PFSK-1 (cell line): ENCODE results near the gene SAMD11.

Source experiments
- POLR2AphosphoS5 ChIP-seq: IDR thresholded peaks from 2 replicates; pipeline ENCODE4 v1.6.1; 2012; ENCODE audit warnings: low read depth, mild to moderate bottlenecking, control low read depth, low read length, moderate library complexity
- TAF1 ChIP-seq: IDR thresholded peaks from 2 replicates; pipeline ENCODE4 v1.6.1; 2012; ENCODE audit warnings: low read length, control low read depth, borderline replicate concordance; ENCODE audit not compliant: insufficient read depth
- TF ChIP-seq, protein P1 (sequence below), 2 experiments: IDR thresholded peaks; 2 replicates each; pipeline versions ENCODE4 v1.6.1 to v1.8.0; 2011 to 2012; ENCODE audit warnings: low read depth in 2 of 2, low read length in 2 of 2, control low read depth in 1 of 2, inconsistent platforms in 1 of 2, mild to moderate bottlenecking in 1 of 2, moderate library complexity in 1 of 2; ENCODE audit not compliant: insufficient read depth in 1 of 2

DNA sequence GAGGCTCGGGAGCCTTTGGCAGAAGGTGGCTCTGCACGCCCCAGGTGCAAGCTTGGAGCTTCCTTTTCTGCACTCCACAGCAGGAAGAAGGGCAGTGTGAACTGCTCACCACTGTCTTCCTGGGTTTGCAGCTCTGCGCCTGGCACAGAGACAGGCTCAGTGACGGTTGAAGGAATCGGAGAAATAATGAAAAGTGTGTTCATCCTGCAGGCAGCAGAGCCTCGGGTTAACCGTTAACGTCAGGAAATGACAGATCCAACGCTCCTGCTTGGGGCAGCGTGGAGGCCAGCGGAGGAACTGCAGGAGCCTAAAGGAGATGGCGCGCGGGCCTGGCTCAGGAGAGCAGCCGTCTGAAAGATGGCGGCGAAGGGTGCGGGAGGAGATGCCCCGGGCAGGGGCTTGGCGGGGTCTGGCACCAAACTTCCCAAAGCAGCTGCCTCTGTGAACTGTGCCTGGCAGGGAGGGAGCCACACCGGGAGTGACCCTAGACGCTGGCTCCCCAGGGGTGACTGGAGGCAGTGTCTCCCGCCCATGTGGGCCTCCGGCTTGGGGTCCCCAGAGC is 10.9 kb upstream of the SAMD11 start:
- TF ChIP-seq, protein P1, sequence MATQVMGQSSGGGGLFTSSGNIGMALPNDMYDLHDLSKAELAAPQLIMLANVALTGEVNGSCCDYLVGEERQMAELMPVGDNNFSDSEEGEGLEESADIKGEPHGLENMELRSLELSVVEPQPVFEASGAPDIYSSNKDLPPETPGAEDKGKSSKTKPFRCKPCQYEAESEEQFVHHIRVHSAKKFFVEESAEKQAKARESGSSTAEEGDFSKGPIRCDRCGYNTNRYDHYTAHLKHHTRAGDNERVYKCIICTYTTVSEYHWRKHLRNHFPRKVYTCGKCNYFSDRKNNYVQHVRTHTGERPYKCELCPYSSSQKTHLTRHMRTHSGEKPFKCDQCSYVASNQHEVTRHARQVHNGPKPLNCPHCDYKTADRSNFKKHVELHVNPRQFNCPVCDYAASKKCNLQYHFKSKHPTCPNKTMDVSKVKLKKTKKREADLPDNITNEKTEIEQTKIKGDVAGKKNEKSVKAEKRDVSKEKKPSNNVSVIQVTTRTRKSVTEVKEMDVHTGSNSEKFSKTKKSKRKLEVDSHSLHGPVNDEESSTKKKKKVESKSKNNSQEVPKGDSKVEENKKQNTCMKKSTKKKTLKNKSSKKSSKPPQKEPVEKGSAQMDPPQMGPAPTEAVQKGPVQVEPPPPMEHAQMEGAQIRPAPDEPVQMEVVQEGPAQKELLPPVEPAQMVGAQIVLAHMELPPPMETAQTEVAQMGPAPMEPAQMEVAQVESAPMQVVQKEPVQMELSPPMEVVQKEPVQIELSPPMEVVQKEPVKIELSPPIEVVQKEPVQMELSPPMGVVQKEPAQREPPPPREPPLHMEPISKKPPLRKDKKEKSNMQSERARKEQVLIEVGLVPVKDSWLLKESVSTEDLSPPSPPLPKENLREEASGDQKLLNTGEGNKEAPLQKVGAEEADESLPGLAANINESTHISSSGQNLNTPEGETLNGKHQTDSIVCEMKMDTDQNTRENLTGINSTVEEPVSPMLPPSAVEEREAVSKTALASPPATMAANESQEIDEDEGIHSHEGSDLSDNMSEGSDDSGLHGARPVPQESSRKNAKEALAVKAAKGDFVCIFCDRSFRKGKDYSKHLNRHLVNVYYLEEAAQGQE (IDR thresholded peaks at IDR 0.05; ENCODE audit: insufficient read depth in 1 of 2, low read depth in 2 of 2, low read length in 2 of 2) = no peak
- TF ChIP-seq POLR2AphosphoS5 = no peak
- no peak for TF ChIP-seq TAF1
